Panc1 (cell line): ENCODE measurements around the gene PRELID2. TPM values are rescaled to one million over a fixed set of nuclear protein-coding genes. Genes with fewer than 3 reads are reported as not detected.

ENCODE experiments used
- ATAC-seq: fragments of 200-7000 bp; cut with Tn5 transposase; 2 replicates; pipeline ENCODE4 v1.9.1; 2020; ENCODE audit warnings: mild to moderate bottlenecking, moderate library complexity
- BruUV-seq: library from RNA; stranded (reverse); fragments of 400-500 nt; replicated peaks from 2 replicates; lab custom pipeline; 2021; lab: Mats Ljungman, UMichigan
- CTCF ChIA-PET: fragments of 300-600 bp; sonication (Branson Sonifier 250); formaldehyde crosslinking; loops from one replicate; lab custom pipeline; 2022; ENCODE audit warnings: antibody characterized with exemption; lab: Charles Lee
- POLR2A ChIA-PET: fragments of 300-600 bp; sonication (Branson Sonifier 250); formaldehyde crosslinking; loops from one replicate; lab custom pipeline; 2022; ENCODE audit warnings: antibody characterized with exemption; lab: Charles Lee
- DNase-seq: peaks from one replicate; pipeline ENCODE4 v3.0.0-alpha.2; 2010; ENCODE audit warnings: low read depth, low spot score
- H3K27ac ChIP-seq: 2 replicates; pipeline ENCODE4 v1.5.1; 2011; ENCODE audit warnings: mild to moderate bottlenecking, low read length, inconsistent platforms
- H3K27me3 ChIP-seq: fragments of 200-500 bp; sonication (Bioruptor generic); 2 replicates; pipeline ENCODE4 v1.6.0; 2014; ENCODE audit warnings: low read length, inconsistent platforms; ENCODE audit not compliant: control insufficient read depth, insufficient read depth
- H3K36me3 ChIP-seq: fragments of 200-500 bp; sonication (Bioruptor generic); 2 replicates; pipeline ENCODE4 v1.5.1; 2014; ENCODE audit warnings: inconsistent platforms, mild to moderate bottlenecking, low read length, moderate library complexity; ENCODE audit not compliant: control insufficient read depth, insufficient read depth
- H3K4me1 ChIP-seq: 2 replicates; pipeline ENCODE4 v1.5.1; 2011; ENCODE audit warnings: inconsistent platforms, mild to moderate bottlenecking, low read length, moderate library complexity; ENCODE audit not compliant: control insufficient read depth, insufficient read depth
- H3K4me3 ChIP-seq, 2 experiments: 2 replicates each; pipeline ENCODE4 v1.5.1; 2011 to 2012; ENCODE audit warnings: low read depth in 2 of 2, low read length in 2 of 2, mild to moderate bottlenecking in 2 of 2, inconsistent platforms in 1 of 2, moderate library complexity in 1 of 2
- H3K9me3 ChIP-seq: fragments of 200-500 bp; sonication (Bioruptor generic); 2 replicates; pipeline ENCODE4 v1.5.1; 2014; ENCODE audit warnings: low read depth, mild to moderate bottlenecking, inconsistent platforms, low read length, moderate library complexity; ENCODE audit not compliant: control insufficient read depth, insufficient read depth
- POLR2AphosphoS5 ChIP-seq: IDR thresholded peaks from 2 replicates; pipeline ENCODE4 v1.6.1; 2012; ENCODE audit warnings: mild to moderate bottlenecking, low read depth, low read length, moderate library complexity
- REST ChIP-seq, 2 experiments: IDR thresholded peaks; 2 replicates each; pipeline ENCODE4 v1.6.1; 2011 to 2012; ENCODE audit warnings: low read depth in 2 of 2, control low read depth in 1 of 2, low read length in 1 of 2, mild to moderate bottlenecking in 1 of 2, moderate library complexity in 1 of 2; ENCODE audit not compliant: insufficient read depth in 1 of 2
- SIN3A ChIP-seq: IDR thresholded peaks from 2 replicates; pipeline ENCODE4 v1.6.1; 2012; ENCODE audit warnings: low read depth, mild to moderate bottlenecking, low read length, moderate library complexity, borderline replicate concordance; ENCODE audit not compliant: insufficient read depth
- TCF7L2 ChIP-seq: IDR thresholded peaks from 2 replicates; pipeline ENCODE4 v1.6.1; 2011; ENCODE audit warnings: mild to moderate bottlenecking, low read depth, low read length, inconsistent platforms
- in situ Hi-C: cut with HindIII; loops from 2 replicates; pipeline ENCODE4 v1.10.0; 2016; ENCODE audit warnings: low sequenced_read_pairs, low pct_unique_long_range_greater_than_20kb
- intact Hi-C: fragments of 100-400 bp; cut with micrococcal nuclease; formaldehyde crosslinking; loops from one replicate; pipeline ENCODE4 v1.10.0; 2022; ENCODE audit not compliant: unreplicated experiment
- total RNA-seq: library from RNA; stranded (reverse); gene quantifications from one replicate; pipeline ENCODE4 v1.2.1, GENCODE V29; 2021; ENCODE audit not compliant: unreplicated experiment
- TF ChIP-seq, protein P1 (sequence below): fragments of 450-650 bp; IDR thresholded peaks from 2 replicates; pipeline ENCODE4 v1.5.1; 2017; ENCODE audit warnings: mild to moderate bottlenecking

The PRELID2 gene
- total RNA-seq, 1 experiment from 2014 or later, result 15.4 TPM

GRCh38 chr5:145764325-145764724 is 70.8 kb downstream of the PRELID2 start:
- ATAC-seq, result no peak
- TF ChIP-seq POLR2AphosphoS5, result no peak
- no peak for TF ChIP-seq REST (IDR thresholded peaks at IDR 0.05; ENCODE audit: insufficient read depth in 1 of 2, low read depth in 2 of 2, low read length in 1 of 2)
- no peak for TF ChIP-seq SIN3A
- TF ChIP-seq, protein P1, sequence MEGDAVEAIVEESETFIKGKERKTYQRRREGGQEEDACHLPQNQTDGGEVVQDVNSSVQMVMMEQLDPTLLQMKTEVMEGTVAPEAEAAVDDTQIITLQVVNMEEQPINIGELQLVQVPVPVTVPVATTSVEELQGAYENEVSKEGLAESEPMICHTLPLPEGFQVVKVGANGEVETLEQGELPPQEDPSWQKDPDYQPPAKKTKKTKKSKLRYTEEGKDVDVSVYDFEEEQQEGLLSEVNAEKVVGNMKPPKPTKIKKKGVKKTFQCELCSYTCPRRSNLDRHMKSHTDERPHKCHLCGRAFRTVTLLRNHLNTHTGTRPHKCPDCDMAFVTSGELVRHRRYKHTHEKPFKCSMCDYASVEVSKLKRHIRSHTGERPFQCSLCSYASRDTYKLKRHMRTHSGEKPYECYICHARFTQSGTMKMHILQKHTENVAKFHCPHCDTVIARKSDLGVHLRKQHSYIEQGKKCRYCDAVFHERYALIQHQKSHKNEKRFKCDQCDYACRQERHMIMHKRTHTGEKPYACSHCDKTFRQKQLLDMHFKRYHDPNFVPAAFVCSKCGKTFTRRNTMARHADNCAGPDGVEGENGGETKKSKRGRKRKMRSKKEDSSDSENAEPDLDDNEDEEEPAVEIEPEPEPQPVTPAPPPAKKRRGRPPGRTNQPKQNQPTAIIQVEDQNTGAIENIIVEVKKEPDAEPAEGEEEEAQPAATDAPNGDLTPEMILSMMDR, result no peak
- TF ChIP-seq TCF7L2, result no peak
- H3K27me3 ChIP-seq, result no peaks in the 10 kb centered on the region
- H3K9me3 ChIP-seq, result no peaks in the 10 kb centered on the region
- in situ Hi-C loops (no loop called here), intact Hi-C loops (no loop called here)
- ChIA-PET CTCF (no interaction called here), POLR2A (no interaction called here)
- H3K4me3 ChIP-seq, result no peak overlapping the region
- BruUV-seq, result no TSS peak
- H3K4me1 ChIP-seq, result no peaks in the 10 kb centered on the region
- no peak overlapping the region for H3K27ac ChIP-seq
- no peak for DNase-seq
- H3K36me3 ChIP-seq, result no peaks in the 10 kb centered on the region

DNA sequence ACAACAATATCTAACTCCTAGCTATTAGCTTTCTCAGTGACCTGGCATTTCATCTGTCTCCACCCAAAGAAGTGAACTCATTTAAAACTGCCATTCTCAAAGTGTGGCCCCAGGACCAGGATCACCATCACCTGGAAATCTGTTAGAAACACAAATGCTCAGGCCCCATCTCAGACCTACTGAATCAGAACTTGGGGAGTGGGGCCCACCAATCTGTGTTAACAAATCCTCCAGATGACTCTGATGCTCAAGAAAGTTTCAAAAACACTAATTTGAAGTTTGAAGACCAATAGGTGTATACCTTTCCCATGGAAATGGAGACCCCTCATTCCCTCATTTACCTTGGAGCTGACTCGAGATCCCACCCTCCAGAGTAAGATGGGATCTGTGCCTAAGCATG is 72.3 kb downstream of the PRELID2 start:
- TF ChIP-seq POLR2AphosphoS5, result no peak
- no peak for TF ChIP-seq REST (IDR thresholded peaks at IDR 0.05; ENCODE audit: insufficient read depth in 1 of 2, low read depth in 2 of 2, low read length in 1 of 2)
- TF ChIP-seq, protein P1, result no peak
- no peak for TF ChIP-seq TCF7L2
- TF ChIP-seq SIN3A, result no peak
- no TSS peak for BruUV-seq
- Histone ChIP-seq H3K9me3 (no peaks in the 10 kb centered on the region), H3K27ac (no peak overlapping the region), H3K4me1 (no peaks in the 10 kb centered on the region), H3K27me3 (no peaks in the 10 kb centered on the region), H3K36me3 (no peaks in the 10 kb centered on the region), H3K4me3 (no peak overlapping the region)
- intact Hi-C loops, result no loop called here
- in situ Hi-C loops, result no loop called here
- ChIA-PET POLR2A (no interaction called here), CTCF (no interaction called here)
- ATAC-seq (no peak), DNase-seq (no peak)
